Prostate gland (tissue), 2 donors: ENCODE results near the gene ZSWIM8. TPM values are rescaled to one million over a fixed set of nuclear protein-coding genes. Genes with fewer than 3 reads are reported as not detected.

Source experiments
- DNase-seq: peaks from one replicate; pipeline ENCODE4 v3.0.0-alpha.2; 2019; ENCODE audit warnings: low spot score
- H3K27ac ChIP-seq, 2 donors: fragments of 200-600 bp; sonication (generic); 2 replicates each; pipeline ENCODE4 v1.5.1; 2017 to 2019
- H3K27me3 ChIP-seq: fragments of 200-600 bp; sonication (generic); replicated peaks from 2 replicates; pipeline ENCODE4 v1.5.1; 2019; ENCODE audit not compliant: insufficient read depth
- H3K36me3 ChIP-seq, 2 donors: fragments of 200-600 bp; sonication (generic); 1 replicate in 1 of 2; 2 replicates in 1 of 2; pipeline versions ENCODE4 v1.5.1 to v1.8.1; 2017 to 2019
- H3K4me1 ChIP-seq: fragments of 200-600 bp; sonication (generic); replicated peaks from 2 replicates; pipeline ENCODE4 v1.5.1; 2019
- H3K4me3 ChIP-seq, 2 donors: fragments of 200-600 bp; sonication (generic); 2 replicates each; pipeline ENCODE4 v1.5.1; 2017 to 2019
- H3K9me3 ChIP-seq: fragments of 200-600 bp; sonication (generic); 2 replicates; pipeline ENCODE4 v1.5.1; 2017
- CTCF ChIP-seq, 4 experiments: fragments of 200-600 bp in 2 of 4; fragments of 450-650 bp in 2 of 4; sonication (generic) in 2 of 4; IDR thresholded peaks; 1 replicate in 3 of 4; 2 replicates in 1 of 4; pipeline ENCODE4 v1.5.1; 2016 to 2019; ENCODE audit warnings: antibody characterized with exemption in 4 of 4, mild to moderate bottlenecking in 2 of 4, moderate library complexity in 2 of 4
- POLR2A ChIP-seq: fragments of 450-650 bp; IDR thresholded peaks from one replicate; pipeline ENCODE4 v1.6.1; 2016; ENCODE audit warnings: antibody characterized with exemption, mild to moderate bottlenecking
- POLR2AphosphoS5 ChIP-seq: sonication (generic); formaldehyde crosslinking; IDR thresholded peaks from one replicate; pipeline ENCODE4 v1.6.1; 2017; ENCODE audit warnings: antibody characterized with exemption
- WGBS: methylation state at CpG from one replicate; pipeline ENCODE4 v1.1.5; 2018; 5-methylcytosine and 5-hydroxymethylcytosine counted together
- intact Hi-C: fragments of 100-400 bp; cut with DNase I; formaldehyde crosslinking; loops from one replicate; pipeline ENCODE4 v1.14.2; 2022
- total RNA-seq, 2 donors: library from RNA; depleted of rRNA; stranded (reverse); fragments of >200 nt; gene quantifications; one replicate each; pipeline ENCODE4 v1.1.0, GENCODE V29; 2016

The ZSWIM8 gene
- total RNA-seq, 2 donors from 2014 or later: 80.6 to 246 TPM

DNA sequence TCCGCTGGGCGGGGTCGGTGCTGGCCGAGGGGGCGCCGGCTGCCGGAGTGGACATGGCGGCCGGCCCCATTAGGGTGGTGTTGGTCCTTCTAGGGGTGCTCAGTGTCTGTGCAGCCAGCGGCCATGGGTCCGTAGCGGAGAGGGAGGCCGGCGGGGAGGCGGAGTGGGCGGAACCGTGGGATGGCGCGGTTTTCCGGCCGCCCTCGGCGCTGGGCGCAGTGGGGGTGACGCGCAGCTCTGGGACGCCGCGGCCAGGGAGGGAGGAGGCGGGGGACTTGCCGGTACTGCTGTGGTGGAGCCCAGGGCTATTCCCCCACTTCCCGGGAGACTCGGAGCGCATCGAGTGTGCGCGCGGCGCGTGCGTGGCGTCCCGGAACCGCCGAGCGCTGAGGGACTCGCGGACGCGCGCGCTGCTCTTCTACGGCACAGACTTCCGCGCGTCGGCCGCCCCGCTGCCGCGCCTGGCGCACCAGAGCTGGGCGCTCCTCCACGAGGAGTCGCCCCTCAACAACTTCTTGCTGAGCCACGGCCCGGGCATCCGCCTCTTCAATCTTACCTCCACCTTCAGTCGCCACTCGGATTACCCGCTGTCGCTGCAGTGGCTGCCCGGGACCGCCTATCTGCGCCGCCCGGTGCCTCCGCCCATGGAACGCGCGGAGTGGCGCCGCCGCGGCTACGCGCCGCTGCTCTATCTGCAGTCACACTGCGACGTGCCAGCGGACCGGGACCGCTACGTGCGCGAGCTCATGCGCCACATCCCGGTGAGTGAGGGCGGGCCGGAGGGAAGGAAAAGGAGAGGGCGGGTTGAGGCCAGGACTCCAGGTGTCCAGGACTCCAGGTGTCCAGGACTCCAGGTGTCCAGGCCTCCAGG lies 12.9 kb upstream of the ZSWIM8 start:
- H3K36me3 ChIP-seq: peaks cover 0 to 15% of the 10 kb centered on the region in 2 donors
- WGBS: under 1% methylated on average over 55 of the region's 101 CpGs
- H3K4me1 ChIP-seq: peaks cover 9% of the 10 kb centered on the region
- H3K27ac ChIP-seq: peak overlapping the region; percentile 95 to 96
- H3K27me3 ChIP-seq: no peaks in the 10 kb centered on the region
- peak; percentile 61 for DNase-seq
- H3K4me3 ChIP-seq: peak overlapping the region; percentile 73 to 81
- intact Hi-C loops: no loop called here
- H3K9me3 ChIP-seq: no peaks in the 10 kb centered on the region
- peak; percentile 81 for TF ChIP-seq POLR2A
- peak in 2 of 4 experiments; percentile 19 to 34 for TF ChIP-seq CTCF (IDR thresholded peaks at IDR 0.05)
- peak; percentile 41 for TF ChIP-seq POLR2AphosphoS5

DNA sequence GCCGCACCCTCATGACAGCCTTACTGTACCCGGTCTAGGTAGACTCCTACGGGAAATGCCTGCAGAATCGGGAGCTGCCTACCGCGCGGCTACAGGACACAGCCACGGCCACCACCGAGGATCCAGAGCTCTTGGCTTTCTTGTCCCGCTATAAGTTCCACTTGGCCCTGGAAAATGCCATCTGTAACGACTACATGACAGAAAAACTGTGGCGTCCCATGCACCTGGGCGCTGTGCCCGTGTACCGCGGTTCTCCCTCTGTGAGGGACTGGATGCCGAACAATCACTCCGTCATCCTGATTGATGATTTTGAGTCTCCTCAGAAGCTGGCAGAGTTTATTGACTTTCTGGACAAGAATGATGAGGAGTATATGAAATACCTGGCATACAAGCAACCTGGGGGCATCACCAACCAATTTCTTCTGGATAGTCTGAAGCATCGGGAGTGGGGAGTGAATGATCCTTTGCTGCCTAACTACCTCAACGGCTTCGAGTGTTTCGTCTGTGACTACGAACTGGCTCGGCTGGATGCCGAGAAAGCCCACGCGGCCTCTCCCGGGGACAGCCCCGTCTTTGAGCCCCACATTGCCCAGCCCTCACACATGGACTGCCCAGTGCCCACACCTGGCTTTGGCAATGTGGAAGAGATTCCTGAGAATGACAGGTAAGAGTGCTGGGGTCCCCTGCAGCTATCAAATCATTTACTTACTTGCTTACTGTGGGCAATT lies 12.1 kb upstream of the ZSWIM8 start:
- H3K9me3 ChIP-seq: no peaks in the 10 kb centered on the region
- H3K4me1 ChIP-seq: peaks cover 9% of the 10 kb centered on the region
- no peak for TF ChIP-seq CTCF (IDR thresholded peaks at IDR 0.05)
- TF ChIP-seq POLR2AphosphoS5: no peak
- no peak for TF ChIP-seq POLR2A
- H3K4me3 ChIP-seq: peak overlapping the region; percentile 73 to 81
- peak overlapping the region; percentile 95 to 96 for H3K27ac ChIP-seq
- H3K36me3 ChIP-seq: peaks cover 0 to 10% of the 10 kb centered on the region in 2 donors
- intact Hi-C loops: no loop called here
- WGBS: 5% methylated on average over 29 of the region's 29 CpGs
- no peaks in the 10 kb centered on the region for H3K27me3 ChIP-seq
- DNase-seq: no peak

GRCh38 chr10:73774637-73775036 lies 10.8 kb upstream of the ZSWIM8 start:
- Histone ChIP-seq H3K27ac (no peak overlapping the region), H3K36me3 (peaks cover 0 to 10% of the 10 kb centered on the region in 2 donors), H3K9me3 (no peaks in the 10 kb centered on the region), H3K4me3 (no peak overlapping the region), H3K27me3 (no peaks in the 10 kb centered on the region), H3K4me1 (peaks cover 9% of the 10 kb centered on the region)
- no peak for DNase-seq
- TF ChIP-seq CTCF (IDR thresholded peaks at IDR 0.05) (no peak), POLR2A (no peak), POLR2AphosphoS5 (no peak)
- intact Hi-C loops: no loop called here
- WGBS: 42% methylated on average over 5 of the region's 5 CpGs

- intact Hi-C loops: no loop called here
- H3K4me3 ChIP-seq: no peak overlapping the region
- H3K9me3 ChIP-seq: no peaks in the 10 kb centered on the region
- peaks cover 7% of the 10 kb centered on the region for H3K4me1 ChIP-seq
- TF ChIP-seq CTCF (IDR thresholded peaks at IDR 0.05): no peak
- TF ChIP-seq POLR2A: no peak
- no peak for TF ChIP-seq POLR2AphosphoS5
- H3K36me3 ChIP-seq: no peaks in the 10 kb centered on the region
- 90% methylated on average over 5 of the region's 5 CpGs for WGBS
- DNase-seq: no peak
- no peaks in the 10 kb centered on the region for H3K27me3 ChIP-seq
- no peak overlapping the region for H3K27ac ChIP-seq
Measured at GRCh38 chr10:73779018-73779417, 6.4 kb upstream of the ZSWIM8 start.
